GM23338 (cell line): Measurements from ENCODE around the gene CSPG4. TPM values are rescaled to one million over a fixed set of nuclear protein-coding genes. Genes with fewer than 3 reads are reported as not detected.

Source experiments
- ATAC-seq: fragments of 200-7000 bp; cut with Tn5 transposase; 3 replicates; pipeline ENCODE4 v1.9.1; 2020
- DNase-seq: peaks from one replicate; pipeline ENCODE4 v3.0.0-alpha.2; 2015; ENCODE audit warnings: low spot score
- H2AFZ ChIP-seq: fragments of 200-600 bp; sonication (generic); 2 replicates; pipeline ENCODE4 v1.8.0; 2016; ENCODE audit warnings: antibody characterized with exemption, mild to moderate bottlenecking, moderate library complexity
- H3F3A ChIP-seq: fragments of 200-600 bp; sonication (generic); replicated peaks from 2 replicates; pipeline ENCODE4 v1.8.0; 2017; ENCODE audit warnings: antibody characterized with exemption, mixed run types, low read depth
- H3K27ac ChIP-seq: fragments of 200-600 bp; sonication (generic); 2 replicates; pipeline ENCODE4 v1.6.1; 2016; ENCODE audit warnings: low read depth
- H3K27me3 ChIP-seq: fragments of 200-600 bp; sonication (generic); 2 replicates; pipeline ENCODE4 v1.8.0; 2016; ENCODE audit warnings: mild to moderate bottlenecking, mixed run types, moderate library complexity; ENCODE audit not compliant: insufficient read depth
- H3K36me3 ChIP-seq: fragments of 200-600 bp; sonication (generic); 2 replicates; pipeline ENCODE4 v1.8.0; 2016; ENCODE audit warnings: mild to moderate bottlenecking; ENCODE audit not compliant: insufficient read depth
- H3K4me1 ChIP-seq: fragments of 200-600 bp; sonication (generic); 2 replicates; pipeline ENCODE4 v1.8.0; 2016; ENCODE audit warnings: mild to moderate bottlenecking, moderate library complexity; ENCODE audit not compliant: insufficient read depth
- H3K4me2 ChIP-seq: fragments of 200-600 bp; sonication (generic); 2 replicates; pipeline ENCODE4 v1.7.1; 2017; ENCODE audit warnings: mixed run types
- H3K4me3 ChIP-seq: fragments of 200-600 bp; sonication (generic); 2 replicates; pipeline ENCODE4 v1.6.1; 2016; ENCODE audit warnings: mixed run types
- H3K79me2 ChIP-seq: fragments of 200-600 bp; sonication (generic); replicated peaks from 2 replicates; pipeline ENCODE4 v1.8.0; 2017; ENCODE audit warnings: mild to moderate bottlenecking; ENCODE audit not compliant: insufficient read depth
- H3K9me2 ChIP-seq: fragments of 200-600 bp; sonication (generic); 2 replicates; pipeline ENCODE4 v1.8.0; 2017; ENCODE audit not compliant: insufficient read depth
- H4K20me1 ChIP-seq: fragments of 200-600 bp; sonication (generic); replicated peaks from 2 replicates; pipeline ENCODE4 v1.8.0; 2017; ENCODE audit warnings: mild to moderate bottlenecking; ENCODE audit not compliant: insufficient read depth
- H3K27ac Mint-ChIP-seq: 2 replicates; pipeline ENCODE4 v1.8.0; 2020; ENCODE audit warnings: inconsistent platforms, mild to moderate bottlenecking, moderate library complexity, mixed read lengths
- H3K27me3 Mint-ChIP-seq: 3 replicates; pipeline ENCODE4 v1.8.0; 2022; ENCODE audit warnings: low read depth, mild to moderate bottlenecking, moderate library complexity, mixed read lengths, inconsistent platforms; ENCODE audit not compliant: insufficient read depth, poor library complexity
- H3K36me3 Mint-ChIP-seq: 3 replicates; pipeline ENCODE4 v1.8.0; 2021; ENCODE audit warnings: low read depth, mild to moderate bottlenecking, inconsistent platforms, moderate library complexity, mixed read lengths
- H3K4me1 Mint-ChIP-seq: 3 replicates; pipeline ENCODE4 v1.8.0; 2020; ENCODE audit warnings: mild to moderate bottlenecking, inconsistent platforms, mixed read lengths
- H3K4me3 Mint-ChIP-seq: 3 replicates; pipeline ENCODE4 v1.8.0; 2021; ENCODE audit warnings: moderate library complexity, mild to moderate bottlenecking, inconsistent platforms, mixed read lengths
- H3K9me3 Mint-ChIP-seq: 3 replicates; pipeline ENCODE4 v1.8.0; 2020; ENCODE audit warnings: moderate library complexity, mild to moderate bottlenecking, inconsistent platforms, mixed read lengths
- CREB1 ChIP-seq: fragments of 250-450 bp; sonication (Bioruptor Pico); IDR thresholded peaks from 2 replicates; pipeline ENCODE4 v1.5.0; 2020; ENCODE audit warnings: low read depth, mild to moderate bottlenecking, moderate library complexity
- CTCF ChIP-seq, 2 experiments: fragments of 200-600 bp in 1 of 2; sonication (generic) in 1 of 2; conservative IDR thresholded peaks; 2 replicates each; pipeline versions ENCODE4 v1.5.1 to v1.6.1; 2016 to 2017; ENCODE audit warnings: antibody characterized with exemption in 2 of 2, low read depth in 2 of 2, mild to moderate bottlenecking in 2 of 2, moderate library complexity in 1 of 2
- ETS1 ChIP-seq: IDR thresholded peaks from 2 replicates; pipeline ENCODE4 v1.6.1; 2016; ENCODE audit warnings: antibody characterized with exemption
- EZH2phosphoT487 ChIP-seq: fragments of 200-600 bp; sonication (generic); IDR thresholded peaks from one replicate; pipeline ENCODE4 v1.8.1; 2018; ENCODE audit warnings: antibody characterized with exemption; ENCODE audit not compliant: unreplicated experiment
- JUNB ChIP-seq: IDR thresholded peaks from one replicate; pipeline ENCODE4 v1.6.1; 2016; ENCODE audit warnings: antibody characterized with exemption; ENCODE audit not compliant: unreplicated experiment
- NANOG ChIP-seq: IDR thresholded peaks from 2 replicates; pipeline ENCODE4 v1.6.1; 2016; ENCODE audit warnings: antibody characterized with exemption, borderline replicate concordance
- POLR2AphosphoS5 ChIP-seq: IDR thresholded peaks from 2 replicates; pipeline ENCODE4 v1.6.1; 2016; ENCODE audit warnings: antibody characterized with exemption, low read depth
- REST ChIP-seq: IDR thresholded peaks from one replicate; pipeline ENCODE4 v1.6.1; 2018; ENCODE audit warnings: antibody characterized with exemption; ENCODE audit not compliant: unreplicated experiment
- ZNF114 ChIP-seq: fragments of 250-450 bp; sonication (Bioruptor Pico); IDR thresholded peaks from 2 replicates; pipeline ENCODE4 v1.5.0; 2020; ENCODE audit warnings: mild to moderate bottlenecking, moderate library complexity
- ZNF331 ChIP-seq: fragments of 250-450 bp; sonication (Bioruptor Pico); IDR thresholded peaks from 2 replicates; pipeline ENCODE4 v1.5.0; 2020; ENCODE audit warnings: low read depth, mild to moderate bottlenecking, moderate library complexity
- polyA plus RNA-seq: library from polyadenylated mRNA; unstranded; fragments of >200 nt; fragmentation: Nextera tagmentation; extraction: Ambion mirVana; gene quantifications from 2 replicates; pipeline ENCODE4 v1.2.1, GENCODE V29; 2016
- total RNA-seq: library from RNA; depleted of rRNA; stranded (reverse); fragments of >200 nt; shearing (Covaris generic); gene quantifications from 2 replicates; pipeline ENCODE4 v1.2.3, GENCODE V29; 2014

CSPG4 gene
- total and polyA plus RNA-seq, 2 experiments from 2014 or later: 0.27 to 4.0 TPM

- H2AFZ ChIP-seq: no peak overlapping the region
- no peaks in the 10 kb centered on the region for H3K9me2 ChIP-seq
- no peaks in the 10 kb centered on the region for H3K36me3 ChIP-seq
- Mint-ChIP-seq H3K27ac (no peak overlapping the region), H3K9me3 (no peaks in the 10 kb centered on the region; the same call in 2 of the 3 replicates), H3K36me3 (peaks cover 13% of the 10 kb centered on the region; the same call in 2 of the 3 replicates), H3K4me3 (no peak overlapping the region), H3K4me1 (peaks cover 16% of the 10 kb centered on the region), H3K27me3 (peaks cover 8% of the 10 kb centered on the region)
- DNase-seq (no peak), ATAC-seq (no peak)
- H3K79me2 ChIP-seq: peaks cover 16% of the 10 kb centered on the region
- 0 out of 2 replicates have a peak, but pooled peaks cover 2% of the 10 kb centered on the region for H3F3A ChIP-seq
- H4K20me1 ChIP-seq: peaks cover 10% of the 10 kb centered on the region
- no peaks in the 10 kb centered on the region; the same call in 1 of the 2 replicates for H3K4me1 ChIP-seq
- no peaks in the 10 kb centered on the region for H3K27me3 ChIP-seq
- H3K4me2 ChIP-seq: no peak overlapping the region
- H3K4me3 ChIP-seq: no peak overlapping the region
- H3K27ac ChIP-seq: no peak overlapping the region
- no peak for TF ChIP-seq NANOG
- no peak for TF ChIP-seq ETS1
- TF ChIP-seq ZNF331 (CRISPR knock-in tag): no peak
- no peak for TF ChIP-seq EZH2phosphoT487
- no peak for TF ChIP-seq ZNF114 (CRISPR knock-in tag)
- no peak for TF ChIP-seq CTCF (conservative IDR thresholded peaks at IDR 0.05; ENCODE audit: low read depth in 2 of 2)
- no peak for TF ChIP-seq POLR2AphosphoS5
- no peak for TF ChIP-seq CREB1 (CRISPR knock-in tag)
- TF ChIP-seq JUNB: no peak
- no peak for TF ChIP-seq REST
Measured at GRCh38 chr15:75659928-75660645, 52.6 kb downstream of the CSPG4 start.
